H1 (cell line): ENCODE results near the gene DAGLA. TPM values are rescaled to one million over a fixed set of nuclear protein-coding genes. Genes with fewer than 3 reads are reported as not detected.

Experiments
- POU5F1 ChIP-seq: IDR thresholded peaks from 2 replicates; pipeline ENCODE4 v1.6.1; 2011; ENCODE audit warnings: low read depth, mild to moderate bottlenecking, low read length, moderate library complexity
- SUZ12 ChIP-seq: fragments of 200-600 bp; sonication (generic); IDR thresholded peaks from 2 replicates; pipeline ENCODE4 v1.6.1; 2012; ENCODE audit warnings: mild to moderate bottlenecking, inconsistent platforms, low read length, moderate library complexity, mixed read lengths
- TBP ChIP-seq: IDR thresholded peaks from 2 replicates; pipeline ENCODE4 v1.6.1; 2011; ENCODE audit warnings: low read depth, low read length, improper control_type of control experiment
- polyA plus RNA-seq, 7 experiments: library from polyadenylated mRNA; depleted of rRNA in 3 of 7; stranded (reverse) in 5 of 7; unstranded in 2 of 7; fragments of >200 nt in 5 of 7; fragments of 200-250 nt in 2 of 7; gene quantifications; 1 replicate in 5 of 7; 2 replicates in 1 of 7; 4 replicates in 1 of 7; pipeline versions ENCODE4 v1.2.1 to v1.2.3, GENCODE V29; 2011 to 2013; ENCODE audit warnings: missing spikeins in 2 of 7, mixed read lengths in 2 of 7
- total RNA-seq: library from RNA; stranded (reverse); fragmentation: NEBNext Ultra II Directional; extraction: Animal tissue kit (Norgen Biotek cat#: 25700); gene quantifications from 2 replicates; pipeline ENCODE4 v1.2.1, GENCODE V29; 2021
- TF ChIP-seq, protein P1 (sequence below): IDR thresholded peaks from 2 replicates; pipeline ENCODE4 v1.6.1; 2012; ENCODE audit warnings: low read length, inconsistent platforms

The DAGLA gene
- total and polyA plus RNA-seq, 2 of the 8 experiments (the other 6 are each of a cell fraction or from before 2014, with no cell fraction given) = 3.6 to 6.6 TPM

DNA sequence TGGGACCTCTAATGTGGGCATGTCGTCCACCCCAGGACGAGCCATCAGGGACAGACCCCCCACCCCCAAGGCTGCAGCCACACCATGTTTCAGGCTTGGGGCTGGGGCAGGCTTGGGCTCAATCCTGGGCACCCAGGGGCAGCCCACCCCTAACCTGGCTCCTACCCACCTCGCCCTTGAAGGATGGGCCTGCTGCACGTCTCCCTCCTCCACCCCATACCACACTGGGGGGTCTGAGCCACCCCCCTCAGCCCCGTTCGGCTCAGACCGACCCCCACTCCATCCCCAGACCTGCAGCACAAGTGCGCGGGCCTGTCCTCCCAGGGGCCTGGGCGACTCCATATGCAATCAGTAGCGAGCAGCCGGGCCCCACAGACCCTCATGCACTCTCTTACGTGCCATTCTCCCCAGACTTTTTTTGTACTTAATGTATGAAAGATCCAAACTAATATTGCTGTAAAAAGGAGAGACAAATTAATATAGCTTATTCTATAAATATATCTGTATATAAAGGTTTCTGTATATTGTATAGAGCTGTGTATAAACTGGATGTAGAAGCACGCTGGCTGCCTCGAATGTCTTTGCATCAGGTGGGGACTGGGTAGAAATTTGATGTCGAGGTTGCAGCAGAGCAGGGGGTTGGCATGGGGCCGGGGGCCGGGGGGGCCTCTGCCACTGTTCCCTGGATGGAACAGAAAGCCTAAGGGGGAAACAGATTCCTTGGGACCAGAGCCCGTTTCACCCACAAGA, 66.4 kb downstream of the DAGLA start (continued):
- TF ChIP-seq POU5F1 (no peak), TBP (no peak), SUZ12 (no peak)
- TF ChIP-seq, protein P1, sequence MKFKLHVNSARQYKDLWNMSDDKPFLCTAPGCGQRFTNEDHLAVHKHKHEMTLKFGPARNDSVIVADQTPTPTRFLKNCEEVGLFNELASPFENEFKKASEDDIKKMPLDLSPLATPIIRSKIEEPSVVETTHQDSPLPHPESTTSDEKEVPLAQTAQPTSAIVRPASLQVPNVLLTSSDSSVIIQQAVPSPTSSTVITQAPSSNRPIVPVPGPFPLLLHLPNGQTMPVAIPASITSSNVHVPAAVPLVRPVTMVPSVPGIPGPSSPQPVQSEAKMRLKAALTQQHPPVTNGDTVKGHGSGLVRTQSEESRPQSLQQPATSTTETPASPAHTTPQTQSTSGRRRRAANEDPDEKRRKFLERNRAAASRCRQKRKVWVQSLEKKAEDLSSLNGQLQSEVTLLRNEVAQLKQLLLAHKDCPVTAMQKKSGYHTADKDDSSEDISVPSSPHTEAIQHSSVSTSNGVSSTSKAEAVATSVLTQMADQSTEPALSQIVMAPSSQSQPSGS = no peak
